Glutamatergic neuron (in vitro differentiated cells): ENCODE measurements around the gene JAKMIP2. TPM values are rescaled to one million over a fixed set of nuclear protein-coding genes. Genes with fewer than 3 reads are reported as not detected.
"Not testable (repeated sequence)": the region's sequence is repeated elsewhere in the genome, so short reads cannot be mapped to it uniquely, and the experiment has no call there.

Experiments
- DNase-seq: peaks from one replicate; pipeline ENCODE4 v3.0.0; 2022
- H3K27ac Mint-ChIP-seq: one replicate; pipeline ENCODE4 v1.8.0; 2020; ENCODE audit warnings: mild to moderate bottlenecking, mixed read lengths, inconsistent platforms; ENCODE audit not compliant: unreplicated experiment
- H3K27me3 Mint-ChIP-seq: one replicate; pipeline ENCODE4 v1.8.0; 2020; ENCODE audit warnings: mild to moderate bottlenecking, moderate library complexity, mixed read lengths, inconsistent platforms; ENCODE audit not compliant: unreplicated experiment
- H3K36me3 Mint-ChIP-seq: one replicate; pipeline ENCODE4 v1.8.0; 2020; ENCODE audit warnings: mild to moderate bottlenecking, mixed read lengths, inconsistent platforms; ENCODE audit not compliant: unreplicated experiment
- H3K4me1 Mint-ChIP-seq: one replicate; pipeline ENCODE4 v1.8.0; 2020; ENCODE audit warnings: mild to moderate bottlenecking, low read depth, mixed read lengths, inconsistent platforms; ENCODE audit not compliant: unreplicated experiment
- H3K4me3 Mint-ChIP-seq: one replicate; pipeline ENCODE4 v1.8.0; 2020; ENCODE audit warnings: mild to moderate bottlenecking, mixed read lengths, inconsistent platforms; ENCODE audit not compliant: unreplicated experiment
- H3K9me3 Mint-ChIP-seq: one replicate; pipeline ENCODE4 v1.8.0; 2020; ENCODE audit warnings: mild to moderate bottlenecking, moderate library complexity, mixed read lengths, inconsistent platforms; ENCODE audit not compliant: unreplicated experiment
- total RNA-seq: library from RNA; stranded (reverse); fragmentation: NEBNext Ultra II Directional; extraction: Animal tissue kit (Norgen Biotek cat#: 25700); gene quantifications from one replicate; pipeline ENCODE4 v1.2.1, GENCODE V29; 2021; ENCODE audit not compliant: unreplicated experiment
- TF ChIP-seq, protein P1 (sequence below): fragments of 200-600 bp; sonication (generic); IDR thresholded peaks from one replicate; pipeline ENCODE4 v1.5.0; 2021; ENCODE audit not compliant: partially characterized antibody, unreplicated experiment

The JAKMIP2 gene
- total RNA-seq, 1 donor from 2014 or later = 88.2 TPM

DNA sequence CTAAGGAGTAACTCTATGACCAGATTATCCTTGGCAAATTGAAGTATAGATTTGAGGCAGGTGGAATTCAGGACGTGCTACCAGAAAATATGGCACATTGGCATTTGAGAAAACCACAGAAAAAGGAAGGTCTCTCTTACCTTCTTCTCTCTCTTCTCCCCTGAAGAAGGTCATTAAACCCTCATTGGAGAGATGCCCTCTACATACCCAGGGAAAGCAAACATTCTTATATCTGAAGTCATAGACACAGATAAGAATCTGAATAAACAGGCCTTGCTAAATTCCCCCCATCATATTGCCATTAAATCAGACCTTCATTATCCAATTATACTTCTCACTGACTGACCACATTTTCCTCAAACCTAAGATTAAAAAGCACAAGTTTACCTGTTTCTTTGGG lies 31.2 kb upstream of the JAKMIP2 start:
- H3K4me1 Mint-ChIP-seq = peaks cover 3% of the 10 kb centered on the region
- H3K9me3 Mint-ChIP-seq = peaks cover 2% of the 10 kb centered on the region
- no peaks in the 10 kb centered on the region for H3K27me3 Mint-ChIP-seq

DNA sequence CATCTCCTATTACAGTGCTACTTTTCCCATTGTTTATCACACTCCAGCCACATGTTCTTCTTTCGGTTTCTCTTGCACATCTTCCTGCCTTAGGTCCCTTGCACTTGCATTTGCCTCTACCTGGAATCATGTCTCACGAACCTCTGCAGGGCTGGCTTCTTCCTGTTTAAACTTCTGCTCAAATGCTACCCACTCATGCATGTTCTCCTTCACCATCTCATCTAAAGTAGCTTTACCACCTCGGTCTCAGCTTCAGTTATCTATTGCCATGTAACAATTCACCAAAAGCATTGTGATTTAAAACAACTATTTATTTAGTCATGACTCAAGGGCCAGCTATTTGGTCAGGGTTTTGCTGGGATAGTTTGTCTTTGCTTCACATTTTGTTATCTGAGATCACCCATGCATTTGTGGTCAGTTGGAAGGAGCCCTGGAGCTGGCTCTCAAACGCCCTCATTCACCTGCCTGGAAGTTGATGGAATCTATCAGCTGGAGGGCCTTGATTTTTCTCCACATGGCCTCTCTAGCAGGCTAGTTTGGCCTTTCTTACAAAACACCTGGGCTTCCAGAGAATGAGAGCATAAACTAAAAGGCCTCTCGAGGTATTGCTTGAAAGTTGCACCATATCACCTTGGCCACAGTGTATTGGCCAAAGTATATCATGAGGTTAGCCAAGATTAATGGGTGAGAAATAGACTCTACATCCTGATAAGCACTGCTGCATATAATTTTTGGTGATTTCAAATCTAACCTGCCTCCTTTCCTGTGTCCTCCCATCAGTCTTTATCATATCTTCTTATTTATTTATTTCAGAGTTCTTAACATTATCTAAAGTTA lies 27.5 kb upstream of the JAKMIP2 start:
- no peaks in the 10 kb centered on the region for H3K4me1 Mint-ChIP-seq
- H3K4me3 Mint-ChIP-seq = no peak overlapping the region
- H3K27ac Mint-ChIP-seq = no peak overlapping the region
- no peak for DNase-seq
- no peaks in the 10 kb centered on the region for H3K36me3 Mint-ChIP-seq
- TF ChIP-seq, protein P1, sequence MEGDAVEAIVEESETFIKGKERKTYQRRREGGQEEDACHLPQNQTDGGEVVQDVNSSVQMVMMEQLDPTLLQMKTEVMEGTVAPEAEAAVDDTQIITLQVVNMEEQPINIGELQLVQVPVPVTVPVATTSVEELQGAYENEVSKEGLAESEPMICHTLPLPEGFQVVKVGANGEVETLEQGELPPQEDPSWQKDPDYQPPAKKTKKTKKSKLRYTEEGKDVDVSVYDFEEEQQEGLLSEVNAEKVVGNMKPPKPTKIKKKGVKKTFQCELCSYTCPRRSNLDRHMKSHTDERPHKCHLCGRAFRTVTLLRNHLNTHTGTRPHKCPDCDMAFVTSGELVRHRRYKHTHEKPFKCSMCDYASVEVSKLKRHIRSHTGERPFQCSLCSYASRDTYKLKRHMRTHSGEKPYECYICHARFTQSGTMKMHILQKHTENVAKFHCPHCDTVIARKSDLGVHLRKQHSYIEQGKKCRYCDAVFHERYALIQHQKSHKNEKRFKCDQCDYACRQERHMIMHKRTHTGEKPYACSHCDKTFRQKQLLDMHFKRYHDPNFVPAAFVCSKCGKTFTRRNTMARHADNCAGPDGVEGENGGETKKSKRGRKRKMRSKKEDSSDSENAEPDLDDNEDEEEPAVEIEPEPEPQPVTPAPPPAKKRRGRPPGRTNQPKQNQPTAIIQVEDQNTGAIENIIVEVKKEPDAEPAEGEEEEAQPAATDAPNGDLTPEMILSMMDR = no peak
- H3K9me3 Mint-ChIP-seq = peaks cover 2% of the 10 kb centered on the region
- H3K27me3 Mint-ChIP-seq = no peaks in the 10 kb centered on the region

More for the DNA sequence above, 31.2 kb upstream of the JAKMIP2 start:
- Mint-ChIP-seq H3K4me3 (no peak overlapping the region), H3K36me3 (no peaks in the 10 kb centered on the region), H3K27ac (no peak overlapping the region)
- no peak for DNase-seq
- TF ChIP-seq, protein P1 = no peak

- H3K27ac Mint-ChIP-seq = no peak overlapping the region
- no peaks in the 10 kb centered on the region for H3K9me3 Mint-ChIP-seq
- no peak overlapping the region for H3K4me3 Mint-ChIP-seq
- no peaks in the 10 kb centered on the region for H3K36me3 Mint-ChIP-seq
- TF ChIP-seq, protein P1 = no peak
- H3K27me3 Mint-ChIP-seq = peaks cover 2% of the 10 kb centered on the region
- no peak for DNase-seq
- peaks cover 3% of the 10 kb centered on the region for H3K4me1 Mint-ChIP-seq
Observed at GRCh38 chr5:147805030-147805454, 22.5 kb upstream of the JAKMIP2 start.

- no peaks in the 10 kb centered on the region for H3K9me3 Mint-ChIP-seq
- H3K4me1 Mint-ChIP-seq = peaks cover 3% of the 10 kb centered on the region
- DNase-seq = no peak
- no peak overlapping the region for H3K4me3 Mint-ChIP-seq
- TF ChIP-seq, protein P1 = no peak
- H3K27me3 Mint-ChIP-seq = peaks cover 2% of the 10 kb centered on the region
- no peaks in the 10 kb centered on the region for H3K36me3 Mint-ChIP-seq
- H3K27ac Mint-ChIP-seq = no peak overlapping the region
Observed at GRCh38 chr5:147804334-147804733, 21.8 kb upstream of the JAKMIP2 start.

- H3K27me3 Mint-ChIP-seq = peaks cover 2% of the 10 kb centered on the region
- DNase-seq = no peak
- H3K36me3 Mint-ChIP-seq = no peaks in the 10 kb centered on the region
- TF ChIP-seq, protein P1 = no peak
- H3K4me3 Mint-ChIP-seq = no peak overlapping the region
- no peak overlapping the region for H3K27ac Mint-ChIP-seq
- H3K4me1 Mint-ChIP-seq = peaks cover 3% of the 10 kb centered on the region
- no peaks in the 10 kb centered on the region for H3K9me3 Mint-ChIP-seq
Observed at GRCh38 chr5:147803926-147804325, 21.4 kb upstream of the JAKMIP2 start.

DNA sequence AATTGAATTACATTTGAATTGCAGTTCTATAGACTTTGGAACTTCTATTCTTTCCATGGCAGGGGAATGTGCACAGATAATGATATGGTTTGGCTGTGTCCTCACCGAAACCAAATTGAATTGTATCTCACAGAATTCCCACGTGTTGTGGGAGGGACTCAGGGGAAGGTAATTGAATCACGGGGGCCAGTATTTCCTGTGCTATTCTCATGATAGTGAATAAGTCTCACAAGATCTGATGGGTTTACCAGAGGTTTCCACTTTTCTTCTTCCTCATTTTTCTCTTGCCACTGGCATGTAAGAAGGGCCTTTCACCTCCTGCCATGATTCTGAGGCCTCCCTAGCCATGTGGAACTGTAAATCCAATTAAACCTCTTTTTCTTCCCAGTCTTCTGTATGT lies 20.6 kb upstream of the JAKMIP2 start:
- not testable (repeated sequence) for H3K4me1 Mint-ChIP-seq, H3K27ac Mint-ChIP-seq, H3K27me3 Mint-ChIP-seq, H3K4me3 Mint-ChIP-seq, H3K36me3 Mint-ChIP-seq, DNase-seq, H3K9me3 Mint-ChIP-seq
